PC-9 (cell line): ENCODE results near the gene SIGLEC9. TPM values are rescaled to one million over a fixed set of nuclear protein-coding genes. Genes with fewer than 3 reads are reported as not detected.

Experiments
- BruUV-seq: library from RNA; stranded (reverse); fragments of 400-500 nt; replicated peaks from 2 replicates; lab custom pipeline; 2021; lab: Mats Ljungman, UMichigan
- CTCF ChIA-PET: fragments of 300-600 bp; sonication (Branson Sonifier 250); formaldehyde crosslinking; loops from one replicate; lab custom pipeline; 2022; ENCODE audit warnings: antibody characterized with exemption; lab: Charles Lee
- POLR2A ChIA-PET: fragments of 300-600 bp; sonication (Branson Sonifier 250); formaldehyde crosslinking; loops from one replicate; lab custom pipeline; 2022; ENCODE audit warnings: antibody characterized with exemption; ENCODE audit not compliant: unreplicated experiment; lab: Charles Lee
- DNase-seq, 2 experiments: peaks; one replicate each; pipeline versions ENCODE4 v3.0.0 to v3.0.0-alpha.2; 2015 to 2022; ENCODE audit warnings: mixed read lengths in 1 of 2
- H2AFZ ChIP-seq: fragments of 200-600 bp; sonication (generic); 2 replicates; pipeline ENCODE4 v1.8.1; 2017; ENCODE audit warnings: antibody characterized with exemption
- H3F3A ChIP-seq: fragments of 200-600 bp; sonication (generic); 2 replicates; pipeline ENCODE4 v1.8.1; 2017; ENCODE audit warnings: antibody characterized with exemption, mild to moderate bottlenecking, low read depth; ENCODE audit not compliant: insufficient read depth
- H3K27ac ChIP-seq: fragments of 200-600 bp; sonication (generic); 2 replicates; pipeline ENCODE4 v1.6.1; 2016; ENCODE audit warnings: mixed run types
- H3K27me3 ChIP-seq: fragments of 200-600 bp; sonication (generic); 2 replicates; pipeline ENCODE4 v1.6.1; 2016; ENCODE audit warnings: low read depth, mixed run types; ENCODE audit not compliant: insufficient read depth
- H3K36me3 ChIP-seq: fragments of 200-600 bp; sonication (generic); 2 replicates; pipeline ENCODE4 v1.6.1; 2016; ENCODE audit warnings: low read depth, mixed run types
- H3K4me1 ChIP-seq: fragments of 200-600 bp; sonication (generic); replicated peaks from 2 replicates; pipeline ENCODE4 v1.6.1; 2016; ENCODE audit warnings: mixed run types; ENCODE audit not compliant: insufficient read depth
- H3K4me2 ChIP-seq: fragments of 200-600 bp; sonication (generic); 2 replicates; pipeline ENCODE4 v1.6.1; 2017; ENCODE audit warnings: mixed run types
- H3K4me3 ChIP-seq: fragments of 200-600 bp; sonication (generic); 2 replicates; pipeline ENCODE4 v1.6.1; 2016; ENCODE audit warnings: mixed run types
- H3K79me2 ChIP-seq: fragments of 200-600 bp; sonication (generic); 2 replicates; pipeline ENCODE4 v1.6.1; 2017; ENCODE audit warnings: low read depth, mixed run types
- H3K9me2 ChIP-seq: fragments of 200-600 bp; sonication (generic); 2 replicates; pipeline ENCODE4 v1.8.1; 2017; ENCODE audit warnings: mild to moderate bottlenecking; ENCODE audit not compliant: insufficient read depth
- H3K9me3 ChIP-seq: fragments of 200-600 bp; sonication (generic); 2 replicates; pipeline ENCODE4 v1.8.1; 2016; ENCODE audit warnings: low read depth; ENCODE audit not compliant: insufficient read depth
- H4K20me1 ChIP-seq: fragments of 200-600 bp; sonication (generic); 2 replicates; pipeline ENCODE4 v1.8.1; 2017; ENCODE audit not compliant: insufficient read depth
- EZH2 ChIP-seq: fragments of 200-600 bp; sonication (generic); IDR thresholded peaks from 2 replicates; pipeline ENCODE4 v1.8.0; 2017; ENCODE audit warnings: antibody characterized with exemption, low read depth
- intact Hi-C: fragments of 100-400 bp; cut with micrococcal nuclease; formaldehyde crosslinking; loops from one replicate; pipeline ENCODE4 v1.10.0; 2022; ENCODE audit not compliant: unreplicated experiment
- total RNA-seq: library from RNA; stranded (reverse); gene quantifications from 2 replicates; pipeline ENCODE4 v1.2.3, GENCODE V29; 2021
- TF ChIP-seq, protein P1 (sequence below): fragments of 200-600 bp; sonication (generic); conservative IDR thresholded peaks from 2 replicates; pipeline ENCODE4 v1.6.1; 2017; ENCODE audit warnings: mixed run types, antibody characterized with exemption, mild to moderate bottlenecking, moderate library complexity

SIGLEC9 gene
- total RNA-seq, 1 experiment from 2014 or later = not detected

GRCh38 chr19:51103926-51104341 is 20.8 kb upstream of the SIGLEC9 start:
- Histone ChIP-seq H3F3A (peaks cover 11% of the 10 kb centered on the region; the same call in 1 of the 2 replicates), H3K27ac (no peak overlapping the region), H3K79me2 (peaks cover 23% of the 10 kb centered on the region), H3K4me3 (no peak overlapping the region), H3K4me1 (peaks cover 9% of the 10 kb centered on the region), H3K36me3 (peaks cover 8% of the 10 kb centered on the region; the same call in 1 of the 2 replicates), H4K20me1 (peaks cover 28% of the 10 kb centered on the region; the same call in 1 of the 2 replicates), H3K4me2 (no peak overlapping the region), H2AFZ (no peak overlapping the region), H3K27me3 (no peaks in the 10 kb centered on the region), H3K9me2 (no peaks in the 10 kb centered on the region), H3K9me3 (no peaks in the 10 kb centered on the region)
- intact Hi-C loops = no loop called here
- no TSS peak for BruUV-seq
- ChIA-PET CTCF (interaction anchor here (0.6 kb wide), 1 partner anchor 195 kb away, joined by 7 read pairs; no protein-coding TSS in a partner anchor), POLR2A (no interaction called here)
- TF ChIP-seq, protein P1, sequence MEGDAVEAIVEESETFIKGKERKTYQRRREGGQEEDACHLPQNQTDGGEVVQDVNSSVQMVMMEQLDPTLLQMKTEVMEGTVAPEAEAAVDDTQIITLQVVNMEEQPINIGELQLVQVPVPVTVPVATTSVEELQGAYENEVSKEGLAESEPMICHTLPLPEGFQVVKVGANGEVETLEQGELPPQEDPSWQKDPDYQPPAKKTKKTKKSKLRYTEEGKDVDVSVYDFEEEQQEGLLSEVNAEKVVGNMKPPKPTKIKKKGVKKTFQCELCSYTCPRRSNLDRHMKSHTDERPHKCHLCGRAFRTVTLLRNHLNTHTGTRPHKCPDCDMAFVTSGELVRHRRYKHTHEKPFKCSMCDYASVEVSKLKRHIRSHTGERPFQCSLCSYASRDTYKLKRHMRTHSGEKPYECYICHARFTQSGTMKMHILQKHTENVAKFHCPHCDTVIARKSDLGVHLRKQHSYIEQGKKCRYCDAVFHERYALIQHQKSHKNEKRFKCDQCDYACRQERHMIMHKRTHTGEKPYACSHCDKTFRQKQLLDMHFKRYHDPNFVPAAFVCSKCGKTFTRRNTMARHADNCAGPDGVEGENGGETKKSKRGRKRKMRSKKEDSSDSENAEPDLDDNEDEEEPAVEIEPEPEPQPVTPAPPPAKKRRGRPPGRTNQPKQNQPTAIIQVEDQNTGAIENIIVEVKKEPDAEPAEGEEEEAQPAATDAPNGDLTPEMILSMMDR = no peak
- no peak for TF ChIP-seq EZH2
- no peak for DNase-seq

DNA sequence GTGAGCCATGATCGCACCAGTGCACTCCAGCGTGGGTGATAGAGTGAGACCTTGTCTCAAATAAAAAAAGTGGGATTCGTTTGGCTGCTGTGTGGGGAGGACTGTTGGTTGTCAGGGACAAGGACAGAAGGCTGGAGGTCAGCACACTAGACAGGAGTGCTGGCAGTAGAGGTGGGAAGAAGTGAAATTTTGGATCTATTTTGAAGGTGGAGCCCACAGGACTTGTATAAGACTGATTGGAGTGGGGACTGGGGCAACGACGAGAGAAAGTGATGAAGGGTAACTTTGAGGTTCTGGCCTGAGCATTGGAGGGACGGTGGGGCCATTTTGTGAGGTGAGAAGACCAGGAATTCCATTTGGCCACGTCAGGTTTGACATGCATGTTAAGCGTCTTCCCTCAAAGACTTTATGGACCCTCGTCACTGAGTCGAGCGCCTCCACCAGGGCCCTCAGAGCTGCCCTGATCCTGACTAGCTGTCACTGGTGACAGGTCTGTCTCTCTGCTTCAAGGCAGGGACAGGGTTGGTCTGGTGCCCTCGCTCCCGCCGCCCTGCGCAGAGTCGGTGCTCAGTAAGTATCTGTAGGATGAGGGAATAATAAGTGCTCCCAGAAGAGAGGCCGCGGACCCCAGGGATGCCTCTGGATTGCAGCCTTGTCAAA is 17.2 kb upstream of the SIGLEC9 start:
- peak overlapping the region; percentile 79 for H3K4me3 ChIP-seq
- peak overlapping the region; percentile 93 for H3K4me2 ChIP-seq
- peaks cover 10% of the 10 kb centered on the region for H3K4me1 ChIP-seq
- peaks cover 8% of the 10 kb centered on the region; the same call in 1 of the 2 replicates for H3K36me3 ChIP-seq
- TSS peak; percentile 54 for BruUV-seq
- H3K27me3 ChIP-seq = peaks cover 19% of the 10 kb centered on the region
- intact Hi-C loops = no loop called here
- no peaks in the 10 kb centered on the region for H3K9me2 ChIP-seq
- H3K27ac ChIP-seq = peak overlapping the region; percentile 36; the same call in 1 of the 2 replicates
- TF ChIP-seq, protein P1 = no peak
- TF ChIP-seq EZH2 = no peak
- peaks cover 9% of the 10 kb centered on the region for H3F3A ChIP-seq
- ChIA-PET CTCF (no interaction called here), POLR2A (interaction anchor here (1.1 kb wide), 1 partner anchor 87 kb away, joined by 3 read pairs; no protein-coding TSS in a partner anchor)
- H4K20me1 ChIP-seq = 0 out of 2 replicates have a peak, but pooled peaks cover 6% of the 10 kb centered on the region
- peaks cover 23% of the 10 kb centered on the region for H3K79me2 ChIP-seq
- no peaks in the 10 kb centered on the region for H3K9me3 ChIP-seq
- DNase-seq = no peak
- peak overlapping the region; percentile 86 for H2AFZ ChIP-seq

DNA sequence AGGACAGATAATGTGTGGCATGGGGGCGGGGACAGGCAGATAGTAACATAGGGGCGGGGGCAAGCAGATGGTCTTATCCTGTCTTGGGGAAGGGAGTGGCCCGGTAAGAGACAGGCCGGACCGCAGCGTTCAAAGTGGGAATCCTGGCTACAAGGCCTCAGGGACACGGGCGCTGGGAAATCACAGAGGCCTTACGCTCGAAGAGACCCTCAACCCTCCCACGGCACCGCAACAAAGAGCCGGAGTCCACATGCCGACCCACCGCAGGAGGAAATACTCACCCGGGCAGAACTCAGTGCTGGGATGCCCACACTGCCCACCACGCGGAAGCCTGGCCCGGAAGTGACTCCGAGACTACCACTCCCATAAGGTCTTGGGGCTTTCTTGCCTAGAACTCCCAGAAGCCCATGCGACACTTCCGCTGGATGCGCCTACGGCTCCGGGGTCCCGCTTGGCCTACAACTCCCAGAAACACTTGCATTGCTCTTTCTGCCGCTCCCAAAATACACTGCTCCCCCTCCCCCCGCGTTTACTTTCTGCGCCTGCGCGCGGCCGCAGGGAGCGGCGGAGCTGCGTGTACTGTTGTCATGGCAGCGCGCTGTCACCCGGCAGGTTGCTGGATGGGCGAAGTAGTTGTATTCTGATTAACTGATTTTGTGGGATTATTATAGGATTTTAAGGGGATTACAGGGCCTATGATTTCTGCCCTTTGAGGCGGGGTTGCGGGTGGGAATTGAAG is 16.5 kb upstream of the SIGLEC9 start, which contains the start of gene CTU1:
TSS of gene CTU1 (minus strand) at position 344 of the 739 bp plus-strand sequence. CDS start 3,840 bp downstream, outside the sequence.
- CTCF ChIA-PET = no interaction called here
- intact Hi-C loops = no loop called here
- Histone ChIP-seq H3K79me2 (peaks cover 23% of the 10 kb centered on the region), H2AFZ (peak within 1 kb of the TSS; percentile 86), H3K4me3 (peak within 1 kb of the TSS; percentile 79), H3K4me2 (peak within 1 kb of the TSS; percentile 93), H3F3A (peaks cover 9% of the 10 kb centered on the region), H4K20me1 (no peaks in the 10 kb centered on the region), H3K4me1 (peaks cover 10% of the 10 kb centered on the region), H3K36me3 (0 out of 2 replicates have a peak, but pooled peaks cover 3% of the 10 kb centered on the region), H3K27me3 (peaks cover 26% of the 10 kb centered on the region), H3K9me3 (no peaks in the 10 kb centered on the region), H3K27ac (peak within 1 kb of the TSS; percentile 36; the same call in 1 of the 2 replicates), H3K9me2 (no peaks in the 10 kb centered on the region)
- peak; percentile 98 to 100 for DNase-seq
- no TSS peak for BruUV-seq
- POLR2A ChIA-PET = interaction anchor here (0.6 kb wide), 1 partner anchor 1104 kb away, joined by 5 read pairs; no protein-coding TSS in a partner anchor
- TF ChIP-seq, protein P1 = no peak
- no peak for TF ChIP-seq EZH2
